HG02642 (cell line): ENCODE results near the gene PVR.

Experiments used
- ATAC-seq: cut with Tn5 transposase; IDR thresholded peaks from one replicate; pipeline ENCODE4 v1.9.1; 2021; ENCODE audit warnings: mild to moderate bottlenecking; ENCODE audit not compliant: unreplicated experiment, poor library complexity

PVR gene

DNA sequence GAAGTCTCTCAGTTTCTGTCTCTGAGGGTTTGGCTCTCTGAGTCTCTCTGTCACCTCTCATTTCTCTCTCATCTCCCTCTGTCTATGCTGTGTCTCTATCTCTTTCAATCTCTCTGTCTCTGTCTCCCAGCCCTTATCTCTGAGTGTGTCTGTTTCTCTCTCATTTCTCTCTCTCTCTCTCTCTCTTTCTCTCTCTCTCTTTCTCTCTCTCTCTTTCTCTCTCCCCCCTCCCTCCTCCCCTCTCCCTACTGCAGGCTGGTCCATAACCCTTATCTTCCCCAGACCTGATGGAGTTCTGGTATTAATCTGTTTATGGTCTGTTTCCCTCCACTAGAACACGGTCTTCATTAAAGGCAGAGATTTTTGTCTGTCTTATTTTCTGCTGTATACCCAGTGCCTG, 1.3 kb upstream of the PVR start:
- ATAC-seq: no peak

- ATAC-seq: no peak
Observed at GRCh38 chr19:44644402-44645016, 799 bp downstream of the PVR start.

- no peak for ATAC-seq
Observed at GRCh38 chr19:44645407-44646048, 1.8 kb downstream of the PVR start.

- no peak for ATAC-seq
Observed at GRCh38 chr19:44646049-44646416, 2.3 kb downstream of the PVR start.

GRCh38 chr19:44647144-44647543, 3.4 kb downstream of the PVR start:
- no peak for ATAC-seq

DNA sequence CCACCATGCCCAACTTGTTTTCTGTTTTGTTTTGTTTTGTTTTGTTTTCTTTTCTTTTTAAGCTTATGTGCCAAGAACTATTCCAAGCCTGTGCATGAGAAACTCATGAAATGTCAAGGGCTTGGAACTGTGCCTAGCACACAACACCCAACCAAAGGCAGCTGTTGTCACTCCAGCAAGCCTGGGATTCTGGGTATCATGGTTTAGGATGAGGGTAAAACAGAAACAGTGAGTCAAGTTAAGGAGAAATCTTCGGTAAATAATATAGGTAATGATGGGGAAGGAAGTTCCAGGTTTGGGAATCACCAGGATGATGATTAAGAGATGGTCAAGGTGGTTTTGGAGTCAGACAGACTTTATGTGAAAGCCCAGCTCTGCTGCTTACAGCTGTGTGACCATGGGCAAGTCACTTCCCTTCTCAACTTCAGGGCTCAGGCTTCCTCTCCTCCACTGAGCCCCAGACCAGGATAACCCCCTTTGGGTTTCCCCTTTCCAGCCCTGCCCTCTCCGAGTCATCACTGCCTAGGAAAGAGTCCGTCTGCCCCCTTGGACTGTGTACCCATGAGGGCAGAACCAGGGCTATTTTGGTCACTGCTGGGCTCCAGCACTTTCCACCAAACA, 5.0 kb downstream of the PVR start:
- no peak for ATAC-seq

GRCh38 chr19:44649578-44650145, 6.0 kb downstream of the PVR start:
- no peak for ATAC-seq

DNA sequence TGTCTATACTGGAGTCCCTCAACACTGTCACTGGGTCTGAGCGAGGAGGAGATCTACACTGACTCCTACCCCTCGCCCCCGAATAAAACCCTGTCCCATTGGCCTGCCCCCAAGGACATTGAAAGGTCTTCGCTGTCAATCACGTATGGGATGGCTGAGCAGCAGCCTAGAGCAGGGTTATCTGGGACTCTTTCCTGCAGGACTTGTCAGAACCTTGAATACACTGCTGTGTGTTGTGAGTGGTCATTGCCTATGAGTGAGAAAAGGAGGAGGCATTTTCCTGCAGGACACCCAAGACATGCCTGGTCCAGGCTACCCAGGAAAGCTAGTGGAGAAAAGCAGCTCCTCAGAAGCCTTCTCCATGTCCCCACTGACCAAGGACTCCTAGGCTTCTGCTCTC, 9.6 kb downstream of the PVR start:
- ATAC-seq: no peak

DNA sequence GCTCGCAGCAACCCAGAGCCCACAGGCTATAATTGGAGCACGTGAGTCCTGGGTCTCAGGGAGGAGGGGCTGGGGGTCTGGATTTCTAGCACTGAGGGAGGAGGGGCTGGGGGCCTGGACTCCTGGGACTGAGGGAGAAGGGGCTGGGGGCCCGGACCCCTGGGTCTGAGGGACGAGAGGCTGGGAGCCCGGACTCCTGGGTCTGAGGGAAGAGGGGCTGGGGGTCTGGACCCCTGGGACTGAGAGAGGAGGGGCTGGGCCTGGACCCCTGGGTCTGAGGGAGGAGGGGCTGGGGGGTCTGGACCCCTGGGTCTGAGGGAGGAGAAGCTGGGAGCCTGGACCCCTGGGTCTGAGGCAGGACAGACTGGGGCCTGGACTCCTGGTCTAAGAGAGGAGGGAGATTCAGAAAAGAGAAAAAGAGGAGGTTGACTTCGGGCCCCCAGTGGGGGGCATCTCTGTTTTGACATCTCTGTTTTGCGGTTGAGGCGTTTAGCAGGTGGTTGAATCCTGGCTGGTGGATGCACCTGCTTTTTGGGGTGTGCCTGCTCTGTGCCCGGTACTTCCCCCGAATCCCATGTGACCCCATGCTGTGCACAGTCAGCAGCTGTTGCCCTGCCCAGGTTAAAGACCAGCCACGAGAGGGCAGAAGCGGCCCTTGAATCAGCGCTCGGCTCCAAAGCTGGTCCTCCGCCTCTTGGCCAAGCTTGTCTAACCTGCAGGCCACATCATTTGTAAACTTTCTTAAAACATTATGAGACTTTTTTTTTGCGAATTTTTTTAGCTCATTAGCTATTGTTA, 10.5 kb downstream of the PVR start:
- peak; percentile 85 for ATAC-seq

DNA sequence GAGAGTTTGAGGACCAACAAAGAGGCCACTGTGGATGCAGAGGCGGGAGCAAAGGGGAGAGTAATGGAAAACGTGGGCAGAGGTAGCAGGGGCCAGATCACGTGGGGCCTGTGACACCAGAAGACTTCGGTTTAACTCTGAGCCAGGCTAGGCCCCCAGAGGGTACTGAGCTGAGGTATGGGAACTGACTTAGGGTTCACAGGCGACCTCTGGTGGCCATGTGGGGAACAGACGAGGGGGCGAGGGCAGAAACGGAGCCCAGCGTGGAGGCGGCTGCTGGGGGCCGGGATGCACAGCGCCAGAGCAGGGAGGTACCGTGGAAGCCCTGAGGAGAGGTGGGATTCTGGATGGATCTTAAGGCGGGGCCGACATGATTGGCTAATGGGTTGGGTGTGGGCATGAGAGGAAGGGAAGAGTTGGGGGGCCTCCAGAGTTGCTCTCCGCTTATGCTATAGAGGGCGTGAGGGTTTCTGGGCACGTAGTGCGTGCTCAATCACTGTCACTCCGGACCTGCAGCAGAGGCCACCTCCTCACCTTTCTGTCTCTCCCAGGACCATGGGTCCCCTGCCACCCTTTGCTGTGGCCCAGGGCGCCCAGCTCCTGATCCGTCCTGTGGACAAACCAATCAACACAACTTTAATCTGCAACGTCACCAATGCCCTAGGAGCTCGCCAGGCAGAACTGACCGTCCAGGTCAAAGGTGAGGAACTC, 13.7 kb downstream of the PVR start:
- no peak for ATAC-seq

GRCh38 chr19:44658069-44658733, 14.5 kb downstream of the PVR start:
- ATAC-seq: no peak

DNA sequence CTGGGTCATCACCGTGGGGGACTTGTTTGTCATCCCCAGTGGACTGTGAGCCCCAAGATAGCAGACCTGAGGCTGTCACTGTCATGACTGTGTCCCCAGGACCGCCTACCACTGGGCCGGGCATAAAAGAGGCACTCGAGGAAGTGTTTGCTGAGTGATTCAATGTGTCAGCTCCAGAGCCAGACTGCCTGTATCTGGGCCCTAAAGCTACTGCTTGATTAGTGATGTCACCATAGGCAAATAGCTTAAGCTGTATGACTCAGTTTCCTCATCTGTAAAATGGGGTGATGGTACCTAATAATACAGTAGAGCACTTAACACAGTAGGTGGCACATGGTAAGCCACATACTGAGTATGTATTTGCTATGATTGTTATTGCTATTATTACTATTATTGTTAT, 16.4 kb downstream of the PVR start:
- no peak for ATAC-seq

DNA sequence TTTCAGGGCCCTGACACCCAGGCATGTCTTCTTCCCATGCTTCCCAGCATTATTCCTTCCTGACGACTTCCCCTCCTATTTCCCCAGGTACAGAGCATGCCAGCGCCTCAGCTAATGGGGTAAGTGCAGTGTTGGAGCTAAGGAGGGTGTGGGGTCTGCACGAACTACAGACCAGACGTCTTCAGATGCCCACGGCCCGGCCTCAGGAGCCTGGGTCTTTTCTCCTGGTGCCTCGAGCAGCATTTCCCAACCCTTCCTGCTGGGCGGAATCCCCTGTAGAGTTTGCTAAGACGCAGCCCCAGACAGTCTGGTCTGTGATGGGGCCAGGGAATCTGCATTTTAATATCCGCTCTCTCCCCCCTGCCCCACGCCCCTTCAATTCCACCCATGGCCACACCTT, 17.5 kb downstream of the PVR start:
- ATAC-seq: no peak

DNA sequence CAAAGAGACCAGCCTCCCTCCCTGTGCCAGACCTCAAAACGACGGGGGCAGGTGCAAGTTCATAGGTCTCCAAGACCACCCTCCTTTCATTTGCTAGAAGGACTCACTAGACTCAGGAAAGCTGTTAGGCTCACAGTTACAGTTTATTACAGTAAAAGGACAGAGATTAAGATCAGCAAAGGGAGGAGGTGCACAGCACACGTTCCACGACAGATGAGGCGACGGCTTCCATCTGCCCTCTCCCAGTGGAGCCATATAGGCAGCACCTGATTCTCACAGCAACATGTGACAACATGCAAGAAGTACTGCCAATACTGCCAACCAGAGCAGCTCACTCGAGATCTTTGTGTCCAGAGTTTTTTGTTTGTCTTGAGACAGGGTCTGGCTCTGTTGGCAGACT, 18.2 kb downstream of the PVR start:
- no peak for ATAC-seq

DNA sequence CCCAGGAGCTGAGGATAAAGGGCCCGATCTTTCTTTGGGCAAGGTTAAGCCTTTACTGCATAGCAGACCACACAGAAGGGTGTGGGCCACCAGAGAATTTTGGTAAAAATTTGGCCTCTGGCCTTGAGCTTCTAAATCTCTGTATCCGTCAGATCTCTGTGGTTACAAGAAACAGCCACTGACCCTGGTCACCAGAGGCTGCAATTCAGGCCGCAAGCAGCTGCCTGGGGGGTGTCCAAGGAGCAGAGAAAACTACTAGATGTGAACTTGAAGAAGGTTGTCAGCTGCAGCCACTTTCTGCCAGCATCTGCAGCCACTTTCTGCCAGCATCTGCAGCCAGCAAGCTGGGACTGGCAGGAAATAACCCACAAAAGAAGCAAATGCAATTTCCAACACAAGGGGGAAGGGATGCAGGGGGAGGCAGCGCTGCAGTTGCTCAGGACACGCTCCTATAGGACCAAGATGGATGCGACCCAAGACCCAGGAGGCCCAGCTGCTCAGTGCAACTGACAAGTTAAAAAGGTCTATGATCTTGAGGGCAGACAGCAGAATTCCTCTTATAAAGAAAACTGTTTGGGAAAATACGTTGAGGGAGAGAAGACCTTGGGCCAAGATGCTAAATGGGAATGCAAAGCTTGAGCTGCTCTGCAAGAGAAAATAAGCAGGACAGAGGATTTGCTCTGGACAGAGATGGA, 19.1 kb downstream of the PVR start:
- no peak for ATAC-seq

GRCh38 chr19:44663996-44664395, 20.3 kb downstream of the PVR start:
- ATAC-seq: no peak

- ATAC-seq: no peak
Observed at GRCh38 chr19:44664976-44665375, 21.3 kb downstream of the PVR start.

GRCh38 chr19:44666852-44667556, 23.3 kb downstream of the PVR start:
- no peak for ATAC-seq
